Small intestine (tissue), 7 donors: ENCODE data around the gene STT3B. TPM values are rescaled to one million over a fixed set of nuclear protein-coding genes. Genes with fewer than 3 reads are reported as not detected.

Experiments used
- DNase-seq, 2 donors: peaks; one replicate each; pipeline versions ENCODE4 v3.0.0 to v3.0.0-alpha.2; 2013
- FAIRE-seq: peaks from 2 replicates; lab custom pipeline; 2012; peaks lifted over from hg19 to GRCh38; lab: Jason Lieb, UNC
- H3K27ac ChIP-seq, 3 donors: one replicate each; pipeline ENCODE4 v1.5.1; 2013; ENCODE audit warnings: low read length in 2 of 3, mild to moderate bottlenecking in 2 of 3, control low read depth in 1 of 3, inconsistent platforms in 1 of 3, low read depth in 1 of 3, moderate library complexity in 1 of 3
- H3K27me3 ChIP-seq, 3 donors: one replicate each; pipeline ENCODE4 v1.6.1; 2013; ENCODE audit warnings: low read length in 3 of 3, inconsistent platforms in 1 of 3; ENCODE audit not compliant: control insufficient read depth in 3 of 3, insufficient read depth in 3 of 3
- H3K36me3 ChIP-seq, 3 donors: one replicate each; pipeline ENCODE4 v1.6.1; 2013; ENCODE audit warnings: low read length in 3 of 3, inconsistent platforms in 1 of 3, low read depth in 1 of 3, mild to moderate bottlenecking in 1 of 3, moderate library complexity in 1 of 3; ENCODE audit not compliant: control insufficient read depth in 3 of 3, insufficient read depth in 2 of 3
- H3K4me1 ChIP-seq, 3 donors: one replicate each; pipeline ENCODE4 v1.6.1; 2013; ENCODE audit warnings: low read length in 2 of 3, inconsistent platforms in 1 of 3, low read depth in 1 of 3, mild to moderate bottlenecking in 1 of 3, moderate library complexity in 1 of 3; ENCODE audit not compliant: control insufficient read depth in 3 of 3, insufficient read depth in 2 of 3
- H3K4me3 ChIP-seq, 3 donors: one replicate each; pipeline ENCODE4 v1.5.1; 2013; ENCODE audit warnings: low read length in 3 of 3, control low read depth in 1 of 3, inconsistent platforms in 1 of 3, low read depth in 1 of 3, mild to moderate bottlenecking in 1 of 3, moderate library complexity in 1 of 3
- H3K9me3 ChIP-seq, 2 donors: one replicate each; pipeline ENCODE4 v1.6.1; 2013; ENCODE audit warnings: low read depth in 1 of 2, low read length in 1 of 2; ENCODE audit not compliant: control insufficient read depth in 2 of 2, insufficient read depth in 1 of 2
- WGBS, 3 donors: extraction: QIAGEN DNeasy Blood & Tissue Kit; methylation state at CpG; one replicate each; pipeline ENCODE4 v1.1.7; 2013; 5-methylcytosine and 5-hydroxymethylcytosine counted together
- polyA plus RNA-seq, 4 donors: library from polyadenylated mRNA; stranded (reverse) in 3 of 4; unstranded in 1 of 4; fragments of 200-250 nt in 3 of 4; fragments of 120-200 nt in 1 of 4; gene quantifications; one replicate each; pipeline versions ENCODE4 v1.2.1 to v1.2.3, GENCODE V29; 2013
- donor health status: healthy with polysubstance abuse.
- donor health status: control.
- donor health status: control.
- donor health status: Bipolar disorder and iron deficiency.
- donor health status: healthy.

The STT3B gene
- polyA plus RNA-seq, 4 donors: 22.2 to 139 (median 51.4) TPM

DNA sequence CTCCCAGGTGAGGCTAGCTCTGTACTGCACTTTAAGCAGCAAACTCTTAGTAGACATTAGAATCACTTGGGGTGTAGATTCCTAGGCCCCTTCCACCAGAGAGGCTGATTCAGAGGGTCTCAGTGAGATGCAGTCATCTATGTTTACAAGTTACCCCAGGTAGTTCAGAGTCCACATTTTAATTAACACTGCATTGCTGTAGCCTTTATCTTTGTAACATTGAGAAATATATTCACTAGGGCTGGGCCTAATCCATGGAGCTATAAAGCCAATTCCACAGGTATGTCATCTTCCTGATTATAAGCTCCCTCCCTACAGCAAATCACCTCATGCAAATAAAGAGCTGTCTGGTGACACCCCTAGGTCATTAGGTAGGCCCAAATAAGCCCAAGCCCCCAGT is 39.6 kb upstream of the STT3B start:
- FAIRE-seq: no peak
- H3K4me3 ChIP-seq: no peak overlapping the region
- peaks cover 0 to 23% (median 0%) of the 10 kb centered on the region in 3 donors for H3K4me1 ChIP-seq
- H3K9me3 ChIP-seq: peaks cover 0 to 5% of the 10 kb centered on the region in 2 donors
- peak overlapping the region in 1 of 3 donors; percentile 27 for H3K27ac ChIP-seq
- H3K27me3 ChIP-seq: no peaks in the 10 kb centered on the region
- peak; percentile 46 to 63 for DNase-seq
- H3K36me3 ChIP-seq: no peaks in the 10 kb centered on the region

DNA sequence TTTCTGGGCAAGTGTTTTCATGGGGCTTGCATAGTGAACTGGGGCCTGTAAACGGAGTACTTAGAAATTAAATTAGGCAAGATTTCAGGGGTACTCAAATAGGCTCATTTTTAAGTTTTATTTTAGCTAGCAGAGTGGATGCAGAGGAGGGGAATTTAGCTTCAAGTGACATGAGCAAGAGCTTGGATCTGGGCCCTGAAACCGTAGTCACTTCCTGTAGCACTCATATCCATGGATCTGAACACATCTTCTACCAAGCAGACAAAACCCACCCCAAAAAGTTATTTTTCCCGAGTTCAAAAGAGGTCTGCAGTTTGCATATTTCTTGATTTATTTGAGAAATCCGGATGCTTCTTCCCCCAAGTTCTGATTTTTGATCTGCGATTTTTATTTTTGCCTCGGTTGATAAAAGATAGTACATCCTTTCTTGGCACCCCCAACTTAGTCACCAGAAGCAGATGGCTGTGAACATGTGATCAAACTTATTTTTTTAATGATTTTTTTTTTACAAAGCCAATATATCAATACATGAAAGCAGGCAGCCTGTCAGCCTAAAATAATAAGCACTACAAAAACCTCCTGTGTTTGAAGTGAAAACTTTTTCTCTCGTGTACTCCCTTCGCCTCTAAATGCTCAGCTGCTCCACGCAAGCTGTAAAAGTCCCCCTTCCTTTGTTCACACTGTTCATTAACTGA is 36.6 kb upstream of the STT3B start:
- Histone ChIP-seq H3K4me1 (peaks cover 0 to 20% (median 0%) of the 10 kb centered on the region in 3 donors), H3K9me3 (no peaks in the 10 kb centered on the region), H3K36me3 (no peaks in the 10 kb centered on the region), H3K27ac (no peak overlapping the region), H3K4me3 (no peak overlapping the region), H3K27me3 (no peaks in the 10 kb centered on the region)
- DNase-seq (no peak), FAIRE-seq (no peak)
- 78 to 89% (median 88%) methylated on average over 9 of the region's 9 CpGs for WGBS, 3 donors

DNA sequence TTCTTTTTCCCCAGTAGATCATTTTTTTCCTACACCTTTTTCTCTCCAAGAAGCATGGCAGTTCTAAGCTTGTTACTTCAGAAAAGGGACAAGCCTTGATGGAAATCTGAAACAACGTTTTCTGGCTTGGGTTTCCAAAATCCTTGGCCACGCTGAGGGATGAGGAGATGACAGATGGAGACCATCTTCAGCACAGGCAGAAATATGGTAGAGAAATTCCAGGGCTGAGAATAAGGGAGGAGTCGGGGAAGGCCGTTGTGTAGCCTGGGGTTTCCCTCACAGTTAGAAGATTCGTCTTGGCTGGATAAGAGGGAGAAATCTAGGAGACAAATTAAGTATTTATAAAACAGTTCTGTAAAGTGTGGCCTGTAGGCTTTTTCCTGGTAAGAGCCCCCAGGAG is 33.9 kb upstream of the STT3B start:
- DNase-seq (no peak), FAIRE-seq (no peak)
- no peak overlapping the region for H3K27ac ChIP-seq
- WGBS, 3 donors: 64 to 75% (median 67%) methylated on average over 5 of the region's 5 CpGs
- H3K36me3 ChIP-seq: no peaks in the 10 kb centered on the region
- H3K4me1 ChIP-seq: peaks cover 0 to 20% (median 2%) of the 10 kb centered on the region in 3 donors
- H3K9me3 ChIP-seq: no peaks in the 10 kb centered on the region
- no peak overlapping the region for H3K4me3 ChIP-seq
- H3K27me3 ChIP-seq: no peaks in the 10 kb centered on the region

DNA sequence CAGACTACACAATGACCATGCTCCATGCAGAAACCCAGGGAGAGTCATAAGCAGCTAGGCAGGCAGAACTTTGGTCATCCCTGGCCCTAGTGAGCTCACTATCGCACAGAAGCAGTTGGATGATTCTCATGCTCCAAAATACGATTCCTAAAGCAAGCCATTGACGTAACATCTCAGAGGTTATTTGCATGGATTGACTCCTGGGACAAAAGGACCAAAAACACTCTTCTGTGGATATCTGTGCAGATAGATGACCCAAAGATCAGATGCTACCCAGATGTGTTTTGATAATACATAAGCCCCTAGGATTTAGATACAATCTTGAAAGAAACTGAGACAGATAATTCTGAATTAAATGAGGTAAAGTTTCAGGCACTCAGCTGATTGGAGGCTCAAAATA is 33.4 kb upstream of the STT3B start:
- FAIRE-seq (no peak), DNase-seq (no peak)
- no peaks in the 10 kb centered on the region for H3K36me3 ChIP-seq
- H3K4me1 ChIP-seq: peaks cover 0 to 22% (median 2%) of the 10 kb centered on the region in 3 donors
- H3K4me3 ChIP-seq: no peak overlapping the region
- 87 to 95% (median 88%) methylated on average over 3 of the region's 3 CpGs for WGBS, 3 donors
- H3K9me3 ChIP-seq: no peaks in the 10 kb centered on the region
- H3K27me3 ChIP-seq: no peaks in the 10 kb centered on the region
- no peak overlapping the region for H3K27ac ChIP-seq

DNA sequence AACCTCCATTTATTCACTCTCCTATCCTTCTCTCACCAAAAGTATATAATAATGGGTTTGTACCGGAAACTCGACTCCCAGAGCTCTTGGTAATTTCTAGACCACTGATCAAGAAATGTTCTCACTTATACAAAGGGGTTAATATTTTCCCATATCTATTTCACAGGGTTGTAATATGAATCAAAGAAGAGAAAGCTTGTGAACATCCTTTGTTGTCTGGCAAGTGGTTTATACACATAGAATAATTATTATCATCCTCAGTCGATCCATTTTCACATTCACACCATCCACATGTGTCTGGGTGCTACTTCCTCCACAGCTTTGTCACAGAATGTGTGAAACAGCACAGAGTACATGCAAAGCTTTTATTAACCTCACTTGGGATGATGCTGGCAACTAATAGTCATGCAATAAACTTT is 29.9 kb upstream of the STT3B start:
- FAIRE-seq: no peak
- DNase-seq: peak in 1 of 2 donors; percentile 80
- Histone ChIP-seq H3K4me3 (no peak overlapping the region), H3K27ac (no peak overlapping the region), H3K27me3 (peaks cover 0 to 2% (median 0%) of the 10 kb centered on the region in 3 donors), H3K9me3 (no peaks in the 10 kb centered on the region), H3K4me1 (peaks cover 0 to 12% (median 2%) of the 10 kb centered on the region in 3 donors), H3K36me3 (no peaks in the 10 kb centered on the region)
- 12 to 52% (median 23%) methylated on average over 3 of the region's 3 CpGs for WGBS, 3 donors

DNA sequence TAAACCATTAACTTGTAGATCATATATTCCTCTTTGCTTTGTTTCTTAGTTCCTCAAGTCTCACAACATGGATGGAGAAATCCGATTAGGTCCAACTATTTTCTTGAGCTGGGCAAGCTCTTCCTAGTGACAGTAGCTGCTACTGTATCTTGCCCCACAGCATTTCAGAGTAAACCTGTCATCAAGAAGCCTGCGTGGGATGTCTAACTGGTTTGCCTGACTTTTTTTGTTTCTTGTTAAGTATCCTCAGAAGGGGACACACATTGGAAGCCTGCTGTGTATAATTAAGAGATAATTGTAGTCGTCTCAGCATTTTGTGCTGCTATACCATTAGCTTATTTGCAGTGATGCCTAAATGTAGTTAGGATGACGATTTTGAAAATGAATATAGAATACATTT is 29.3 kb upstream of the STT3B start:
- WGBS, 3 donors: 17 to 52% (median 39%) methylated on average over 4 of the region's 4 CpGs
- Histone ChIP-seq H3K27me3 (peaks cover 0 to 2% (median 0%) of the 10 kb centered on the region in 3 donors), H3K36me3 (no peaks in the 10 kb centered on the region), H3K4me3 (no peak overlapping the region), H3K27ac (peak overlapping the region in 1 of 3 donors; percentile 37), H3K9me3 (no peaks in the 10 kb centered on the region), H3K4me1 (peaks cover 0 to 12% (median 2%) of the 10 kb centered on the region in 3 donors)
- DNase-seq (no peak), FAIRE-seq (no peak)

DNA sequence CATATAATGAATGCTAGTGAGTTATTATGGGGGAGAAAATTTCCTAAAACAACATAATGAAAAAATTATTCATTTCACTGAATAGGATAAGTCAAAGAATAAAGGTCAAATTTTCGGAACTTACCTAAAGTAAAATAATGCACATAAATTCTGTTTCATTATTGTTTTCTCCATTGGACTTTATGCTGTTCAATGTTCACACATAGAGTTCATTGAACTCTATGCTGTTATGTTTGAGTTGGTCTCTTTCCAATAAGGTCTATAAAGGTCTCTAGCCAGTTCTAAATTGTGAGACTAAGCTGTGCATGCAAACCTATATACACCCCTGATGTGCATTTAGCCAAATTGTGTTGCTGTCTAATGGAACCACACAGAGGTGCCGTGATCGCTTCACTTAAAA is 28.5 kb upstream of the STT3B start:
- H3K9me3 ChIP-seq: no peaks in the 10 kb centered on the region
- 20 to 58% (median 56%) methylated on average over 3 of the region's 3 CpGs for WGBS, 3 donors
- no peaks in the 10 kb centered on the region for H3K36me3 ChIP-seq
- peaks cover 0 to 12% (median 2%) of the 10 kb centered on the region in 3 donors for H3K4me1 ChIP-seq
- DNase-seq: peak; percentile 56 to 72
- H3K27ac ChIP-seq: no peak overlapping the region
- no peak overlapping the region for H3K4me3 ChIP-seq
- FAIRE-seq: peak; percentile 73
- peaks cover 0 to 2% (median 0%) of the 10 kb centered on the region in 3 donors for H3K27me3 ChIP-seq

DNA sequence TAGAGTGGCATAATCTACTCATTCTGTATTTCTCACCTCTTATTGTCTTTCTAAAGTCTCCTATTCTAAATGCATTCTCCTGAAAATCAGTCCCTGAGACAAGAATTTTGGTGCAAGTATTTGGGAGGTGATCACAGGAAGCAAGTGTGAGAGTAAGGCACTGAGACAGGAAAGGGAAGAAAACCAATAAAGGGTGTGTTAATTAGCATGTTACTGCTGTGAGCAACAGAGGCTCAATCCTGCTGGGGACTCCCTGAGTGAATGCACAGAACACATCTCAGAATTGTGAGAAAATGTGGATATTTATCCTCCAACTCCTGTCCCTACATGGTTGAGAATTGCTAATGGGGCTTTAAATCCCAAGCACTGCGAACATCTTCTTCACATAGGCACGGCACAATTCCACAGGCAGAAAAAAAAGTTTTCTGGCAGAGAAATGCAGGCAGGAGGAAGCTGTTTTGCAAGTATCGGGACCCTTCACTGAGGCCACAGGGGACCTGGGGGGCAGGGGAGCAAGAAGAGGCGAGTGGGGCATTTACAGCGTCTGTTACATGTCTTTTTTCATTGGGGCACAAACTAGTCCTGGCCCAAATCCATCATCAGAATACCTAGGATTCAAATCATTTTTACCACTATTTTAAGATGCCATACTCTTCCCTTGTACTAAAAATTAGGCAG is 27.2 kb upstream of the STT3B start:
- DNase-seq (no peak), FAIRE-seq (no peak)
- Histone ChIP-seq H3K27me3 (peaks cover 0 to 2% (median 0%) of the 10 kb centered on the region in 3 donors), H3K27ac (no peak overlapping the region), H3K36me3 (no peaks in the 10 kb centered on the region), H3K4me3 (no peak overlapping the region), H3K4me1 (peaks cover 0 to 12% (median 2%) of the 10 kb centered on the region in 3 donors), H3K9me3 (no peaks in the 10 kb centered on the region)
- 53 to 62% (median 54%) methylated on average over 5 of the region's 5 CpGs for WGBS, 3 donors
